Sigmoid colon (tissue), 4 donors: Measurements from ENCODE around the gene ACAP1.

Experiments used
- EP300 ChIP-seq, 4 donors: sonication (generic); formaldehyde crosslinking; IDR thresholded peaks; one replicate each; pipeline ENCODE4 v1.6.1; 2017; ENCODE audit warnings: antibody characterized with exemption in 4 of 4
- POLR2A ChIP-seq, 2 donors: fragments of 450-650 bp; IDR thresholded peaks; one replicate each; pipeline ENCODE4 v1.6.1; 2016; ENCODE audit warnings: antibody characterized with exemption in 2 of 2, mild to moderate bottlenecking in 2 of 2, moderate library complexity in 2 of 2
- POLR2AphosphoS5 ChIP-seq, 4 donors: sonication (generic); formaldehyde crosslinking; IDR thresholded peaks; one replicate each; pipeline ENCODE4 v1.6.1; 2017; ENCODE audit warnings: antibody characterized with exemption in 4 of 4
- TF ChIP-seq, protein P1 (sequence below), 4 experiments: fragments of 450-650 bp in 3 of 4; fragments of 200-600 bp in 1 of 4; IDR thresholded peaks; one replicate each; pipeline ENCODE4 v1.5.1; 2016 to 2019; ENCODE audit warnings: antibody characterized with exemption in 4 of 4, mild to moderate bottlenecking in 3 of 4, moderate library complexity in 2 of 4

DNA sequence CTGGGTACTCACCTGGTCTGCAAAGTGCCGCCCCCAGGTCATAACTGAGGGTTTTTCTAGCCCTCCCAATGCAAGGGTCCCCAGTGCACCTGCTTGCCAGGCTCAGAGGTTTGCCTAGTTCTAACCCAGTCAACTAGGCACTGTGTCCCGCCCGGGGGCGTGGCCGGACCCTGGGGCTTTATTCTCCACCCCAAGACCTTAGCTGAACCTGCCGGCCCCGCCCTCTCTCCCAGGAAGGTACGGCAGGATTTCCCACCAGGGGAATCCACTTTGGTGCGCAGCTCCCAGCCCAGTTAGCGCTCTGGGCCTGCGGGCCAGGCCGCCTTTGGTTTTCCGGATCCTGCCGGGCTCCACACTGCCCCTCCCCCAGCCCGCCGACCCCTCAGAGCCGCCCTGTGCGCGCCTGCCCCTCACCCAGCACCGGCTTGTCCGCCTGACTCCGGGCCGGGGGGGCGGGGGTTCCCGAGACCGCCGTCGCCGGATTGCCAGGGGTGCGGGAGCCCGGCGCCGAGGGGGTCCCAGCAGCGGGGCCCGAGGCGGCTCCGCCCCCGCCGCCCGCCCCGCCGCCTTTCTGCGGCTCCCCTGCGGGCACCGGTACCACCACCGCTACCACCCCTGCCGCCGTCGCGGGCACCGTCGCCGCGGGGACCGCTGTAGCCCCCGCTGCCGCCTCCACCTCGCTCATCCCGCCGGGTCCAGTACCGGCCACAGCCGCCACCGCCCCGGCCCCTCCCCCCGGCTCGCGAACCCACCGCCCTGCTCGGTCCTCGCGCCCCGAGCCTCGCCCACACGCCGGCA, 42.3 kb upstream of the ACAP1 start:
- TF ChIP-seq POLR2A (IDR thresholded peaks at IDR 0.05): no peak
- TF ChIP-seq, protein P1, sequence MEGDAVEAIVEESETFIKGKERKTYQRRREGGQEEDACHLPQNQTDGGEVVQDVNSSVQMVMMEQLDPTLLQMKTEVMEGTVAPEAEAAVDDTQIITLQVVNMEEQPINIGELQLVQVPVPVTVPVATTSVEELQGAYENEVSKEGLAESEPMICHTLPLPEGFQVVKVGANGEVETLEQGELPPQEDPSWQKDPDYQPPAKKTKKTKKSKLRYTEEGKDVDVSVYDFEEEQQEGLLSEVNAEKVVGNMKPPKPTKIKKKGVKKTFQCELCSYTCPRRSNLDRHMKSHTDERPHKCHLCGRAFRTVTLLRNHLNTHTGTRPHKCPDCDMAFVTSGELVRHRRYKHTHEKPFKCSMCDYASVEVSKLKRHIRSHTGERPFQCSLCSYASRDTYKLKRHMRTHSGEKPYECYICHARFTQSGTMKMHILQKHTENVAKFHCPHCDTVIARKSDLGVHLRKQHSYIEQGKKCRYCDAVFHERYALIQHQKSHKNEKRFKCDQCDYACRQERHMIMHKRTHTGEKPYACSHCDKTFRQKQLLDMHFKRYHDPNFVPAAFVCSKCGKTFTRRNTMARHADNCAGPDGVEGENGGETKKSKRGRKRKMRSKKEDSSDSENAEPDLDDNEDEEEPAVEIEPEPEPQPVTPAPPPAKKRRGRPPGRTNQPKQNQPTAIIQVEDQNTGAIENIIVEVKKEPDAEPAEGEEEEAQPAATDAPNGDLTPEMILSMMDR (IDR thresholded peaks at IDR 0.05): no peak
- no peak for TF ChIP-seq EP300 (IDR thresholded peaks at IDR 0.05)
- TF ChIP-seq POLR2AphosphoS5 (IDR thresholded peaks at IDR 0.05): peak in 1 of 4 donors; percentile 16
